Prostate gland (tissue), 2 donors: ENCODE data around the gene TBCE. TPM values are rescaled to one million over a fixed set of nuclear protein-coding genes. Genes with fewer than 3 reads are reported as not detected.

Experiments
- DNase-seq: peaks from one replicate; pipeline ENCODE4 v3.0.0-alpha.2; 2019; ENCODE audit warnings: low spot score
- H3K27ac ChIP-seq, 2 donors: fragments of 200-600 bp; sonication (generic); 2 replicates each; pipeline ENCODE4 v1.5.1; 2017 to 2019
- H3K27me3 ChIP-seq: fragments of 200-600 bp; sonication (generic); replicated peaks from 2 replicates; pipeline ENCODE4 v1.5.1; 2019; ENCODE audit not compliant: insufficient read depth
- H3K36me3 ChIP-seq, 2 donors: fragments of 200-600 bp; sonication (generic); 1 replicate in 1 of 2; 2 replicates in 1 of 2; pipeline versions ENCODE4 v1.5.1 to v1.8.1; 2017 to 2019
- H3K4me1 ChIP-seq: fragments of 200-600 bp; sonication (generic); replicated peaks from 2 replicates; pipeline ENCODE4 v1.5.1; 2019
- H3K4me3 ChIP-seq, 2 donors: fragments of 200-600 bp; sonication (generic); 2 replicates each; pipeline ENCODE4 v1.5.1; 2017 to 2019
- H3K9me3 ChIP-seq: fragments of 200-600 bp; sonication (generic); 2 replicates; pipeline ENCODE4 v1.5.1; 2017
- CTCF ChIP-seq, 4 experiments: fragments of 200-600 bp in 2 of 4; fragments of 450-650 bp in 2 of 4; sonication (generic) in 2 of 4; IDR thresholded peaks; 1 replicate in 3 of 4; 2 replicates in 1 of 4; pipeline ENCODE4 v1.5.1; 2016 to 2019; ENCODE audit warnings: antibody characterized with exemption in 4 of 4, mild to moderate bottlenecking in 2 of 4, moderate library complexity in 2 of 4
- POLR2A ChIP-seq: fragments of 450-650 bp; IDR thresholded peaks from one replicate; pipeline ENCODE4 v1.6.1; 2016; ENCODE audit warnings: antibody characterized with exemption, mild to moderate bottlenecking
- POLR2AphosphoS5 ChIP-seq: sonication (generic); formaldehyde crosslinking; IDR thresholded peaks from one replicate; pipeline ENCODE4 v1.6.1; 2017; ENCODE audit warnings: antibody characterized with exemption
- WGBS: methylation state at CpG from one replicate; pipeline ENCODE4 v1.1.5; 2018; 5-methylcytosine and 5-hydroxymethylcytosine counted together
- intact Hi-C: fragments of 100-400 bp; cut with DNase I; formaldehyde crosslinking; loops from one replicate; pipeline ENCODE4 v1.14.2; 2022
- total RNA-seq, 2 donors: library from RNA; depleted of rRNA; stranded (reverse); fragments of >200 nt; gene quantifications; one replicate each; pipeline ENCODE4 v1.1.0, GENCODE V29; 2016

The TBCE gene
- total RNA-seq, 2 donors from 2014 or later = 24.2 to 25.0 TPM

- Histone ChIP-seq H3K27ac (no peak overlapping the region), H3K4me1 (peaks cover 3% of the 10 kb centered on the region), H3K9me3 (no peaks in the 10 kb centered on the region), H3K27me3 (no peaks in the 10 kb centered on the region), H3K36me3 (no peaks in the 10 kb centered on the region), H3K4me3 (no peak overlapping the region)
- WGBS = 84% methylated on average over 4 of the region's 4 CpGs
- intact Hi-C loops = no loop called here
- TF ChIP-seq CTCF (IDR thresholded peaks at IDR 0.05) (no peak), POLR2AphosphoS5 (no peak), POLR2A (no peak)
- DNase-seq = no peak
Measured at GRCh38 chr1:235336903-235337302, 30.3 kb upstream of the TBCE start.

- no peak for DNase-seq
- TF ChIP-seq POLR2A (no peak), POLR2AphosphoS5 (no peak), CTCF (IDR thresholded peaks at IDR 0.05) (no peak)
- Histone ChIP-seq H3K4me1 (no peaks in the 10 kb centered on the region), H3K4me3 (no peak overlapping the region), H3K27ac (no peak overlapping the region), H3K9me3 (no peaks in the 10 kb centered on the region), H3K27me3 (no peaks in the 10 kb centered on the region), H3K36me3 (no peaks in the 10 kb centered on the region)
- intact Hi-C loops = no loop called here
- 84% methylated on average over 8 of the region's 8 CpGs for WGBS
Measured at GRCh38 chr1:235339746-235340145, 27.5 kb upstream of the TBCE start.

GRCh38 chr1:235341334-235341733, 25.9 kb upstream of the TBCE start:
- intact Hi-C loops = no loop called here
- no peaks in the 10 kb centered on the region for H3K9me3 ChIP-seq
- no peak overlapping the region for H3K27ac ChIP-seq
- H3K27me3 ChIP-seq = no peaks in the 10 kb centered on the region
- H3K4me3 ChIP-seq = no peak overlapping the region
- no peak for TF ChIP-seq POLR2A
- TF ChIP-seq POLR2AphosphoS5 = no peak
- no peak for TF ChIP-seq CTCF (IDR thresholded peaks at IDR 0.05)
- no peaks in the 10 kb centered on the region for H3K36me3 ChIP-seq
- H3K4me1 ChIP-seq = no peaks in the 10 kb centered on the region
- WGBS = 64% methylated on average over 1 of the region's 1 CpG
- no peak for DNase-seq

GRCh38 chr1:235342039-235342438, 25.2 kb upstream of the TBCE start:
- intact Hi-C loops = no loop called here
- no peaks in the 10 kb centered on the region for H3K4me1 ChIP-seq
- H3K4me3 ChIP-seq = no peak overlapping the region
- no peaks in the 10 kb centered on the region for H3K27me3 ChIP-seq
- H3K36me3 ChIP-seq = no peaks in the 10 kb centered on the region
- no peak for DNase-seq
- no peak for TF ChIP-seq CTCF (IDR thresholded peaks at IDR 0.05)
- TF ChIP-seq POLR2AphosphoS5 = no peak
- TF ChIP-seq POLR2A = no peak
- 66% methylated on average over 6 of the region's 6 CpGs for WGBS
- no peak overlapping the region for H3K27ac ChIP-seq
- H3K9me3 ChIP-seq = no peaks in the 10 kb centered on the region

- no peaks in the 10 kb centered on the region for H3K4me1 ChIP-seq
- no peak overlapping the region for H3K4me3 ChIP-seq
- no peaks in the 10 kb centered on the region for H3K36me3 ChIP-seq
- H3K27ac ChIP-seq = no peak overlapping the region
- H3K27me3 ChIP-seq = no peaks in the 10 kb centered on the region
- TF ChIP-seq CTCF (IDR thresholded peaks at IDR 0.05) = no peak
- no peak for TF ChIP-seq POLR2AphosphoS5
- no peak for TF ChIP-seq POLR2A
- DNase-seq = no peak
- intact Hi-C loops = no loop called here
- no peaks in the 10 kb centered on the region for H3K9me3 ChIP-seq
- 62% methylated on average over 3 of the region's 3 CpGs for WGBS
Measured at GRCh38 chr1:235342471-235342870, 24.8 kb upstream of the TBCE start.
